Neural cell (in vitro differentiated cells): ENCODE data around the gene MXD4. TPM values are rescaled to one million over a fixed set of nuclear protein-coding genes. Genes with fewer than 3 reads are reported as not detected.

Source experiments
- H2AFZ ChIP-seq: fragments of 200-600, 300-800 bp; sonication (generic), shearing (Covaris generic); 2 replicates; pipeline ENCODE4 v1.6.0; 2014; ENCODE audit warnings: low read depth, mild to moderate bottlenecking, antibody characterized with exemption, low read length, moderate library complexity
- H3F3A ChIP-seq: fragments of 200-600 bp; shearing (Covaris generic); 2 replicates; pipeline ENCODE4 v1.6.1; 2016; ENCODE audit warnings: mild to moderate bottlenecking, moderate library complexity, mixed read lengths, antibody characterized with exemption, low read length; ENCODE audit not compliant: insufficient read depth, poor library complexity, severe bottlenecking
- H3K27ac ChIP-seq: fragments of 200-600, 300-800 bp; sonication (generic), shearing (Covaris generic); 2 replicates; pipeline ENCODE4 v1.5.1; 2014; ENCODE audit warnings: mild to moderate bottlenecking, low read length, moderate library complexity
- H3K27me3 ChIP-seq: fragments of 300-800, 200-600 bp; sonication (generic), shearing (Covaris generic); 2 replicates; pipeline ENCODE4 v1.6.0; 2014; ENCODE audit warnings: mild to moderate bottlenecking, low read depth, low read length, moderate library complexity; ENCODE audit not compliant: insufficient read depth
- H3K36me3 ChIP-seq: fragments of 300-800, 200-600 bp; sonication (generic), shearing (Covaris generic); 2 replicates; pipeline ENCODE4 v1.5.1; 2014; ENCODE audit warnings: mild to moderate bottlenecking, antibody characterized with exemption, low read length, moderate library complexity; ENCODE audit not compliant: insufficient read depth
- H3K4me2 ChIP-seq: fragments of 300-800, 200-600 bp; sonication (generic), shearing (Covaris generic); 2 replicates; pipeline ENCODE4 v1.6.0; 2014; ENCODE audit warnings: mild to moderate bottlenecking, low read length
- H3K4me3 ChIP-seq: fragments of 300-800, 200-600 bp; sonication (generic), shearing (Covaris generic); 2 replicates; pipeline ENCODE4 v1.5.1; 2014; ENCODE audit warnings: mild to moderate bottlenecking, low read length, moderate library complexity
- H3K79me2 ChIP-seq: fragments of 200-600 bp; shearing (Covaris generic); replicated peaks from 2 replicates; pipeline ENCODE4 v1.6.0; 2014; ENCODE audit warnings: mild to moderate bottlenecking, low read length, moderate library complexity; ENCODE audit not compliant: insufficient read depth
- H3K9ac ChIP-seq: fragments of 300-800, 200-600 bp; sonication (generic), shearing (Covaris generic); 2 replicates; pipeline ENCODE4 v1.6.1; 2016; ENCODE audit warnings: mild to moderate bottlenecking, low read length, mixed read lengths
- H3K9me2 ChIP-seq: fragments of 200-600 bp; shearing (Covaris generic); 2 replicates; pipeline ENCODE4 v1.6.1; 2016; ENCODE audit warnings: mild to moderate bottlenecking, low read length, mixed read lengths; ENCODE audit not compliant: insufficient read depth
- H3K9me3 ChIP-seq: fragments of 200-600, 300-800 bp; sonication (generic), shearing (Covaris generic); 2 replicates; pipeline ENCODE4 v1.6.1; 2016; ENCODE audit warnings: mild to moderate bottlenecking, mixed run types, low read length, moderate library complexity, mixed read lengths
- H4K20me1 ChIP-seq: fragments of 200-600 bp; shearing (Covaris generic); 2 replicates; pipeline ENCODE4 v1.6.1; 2016; ENCODE audit warnings: mild to moderate bottlenecking, mixed run types; ENCODE audit not compliant: insufficient read depth
- CTCF ChIP-seq: fragments of 450-650 bp; IDR thresholded peaks from 2 replicates; pipeline ENCODE4 v1.5.1; 2014; ENCODE audit warnings: antibody characterized with exemption, mild to moderate bottlenecking, moderate library complexity; ENCODE audit not compliant: poor library complexity, severe bottlenecking
- EP300 ChIP-seq: fragments of 450-650 bp; conservative IDR thresholded peaks from 2 replicates; pipeline ENCODE4 v1.6.1; 2014; ENCODE audit warnings: antibody characterized with exemption, mild to moderate bottlenecking, moderate library complexity; ENCODE audit not compliant: poor library complexity, severe bottlenecking
- EZH2 ChIP-seq: fragments of 200-600, 300-800 bp; shearing (Covaris generic), sonication (generic); IDR thresholded peaks from 2 replicates; pipeline ENCODE4 v1.6.1; 2014; ENCODE audit warnings: antibody characterized with exemption, low read length, borderline replicate concordance, mild to moderate bottlenecking; ENCODE audit not compliant: insufficient read depth, poor library complexity, severe bottlenecking
- MXI1 ChIP-seq: fragments of 450-650 bp; conservative IDR thresholded peaks from 2 replicates; pipeline ENCODE4 v1.6.1; 2014; ENCODE audit warnings: antibody characterized with exemption, mild to moderate bottlenecking; ENCODE audit not compliant: poor library complexity, severe bottlenecking
- POLR2AphosphoS5 ChIP-seq: IDR thresholded peaks from 2 replicates; pipeline ENCODE4 v1.6.1; 2012
- RAD21 ChIP-seq: fragments of 450-650 bp; conservative IDR thresholded peaks from 2 replicates; pipeline ENCODE4 v1.6.1; 2014; ENCODE audit warnings: antibody characterized with exemption, mild to moderate bottlenecking, moderate library complexity
- SMC3 ChIP-seq: fragments of 450-650 bp; conservative IDR thresholded peaks from 2 replicates; pipeline ENCODE4 v1.6.1; 2014; ENCODE audit warnings: antibody characterized with exemption, mild to moderate bottlenecking, moderate library complexity; ENCODE audit not compliant: poor library complexity
- TAF1 ChIP-seq: IDR thresholded peaks from 2 replicates; pipeline ENCODE4 v1.6.1; 2012; ENCODE audit warnings: low read depth
- polyA plus RNA-seq: library from polyadenylated mRNA; depleted of rRNA; stranded (reverse); fragments of >200 nt; gene quantifications from 2 replicates; pipeline ENCODE4 v1.2.3, GENCODE V29; 2014
- TF ChIP-seq, protein P1 (sequence below): IDR thresholded peaks from 2 replicates; pipeline ENCODE4 v1.6.1; 2012; ENCODE audit warnings: borderline replicate concordance

MXD4 gene
- polyA plus RNA-seq, 1 donor from 2014 or later, result 58.4 TPM

GRCh38 chr4:2248821-2249261, 13.1 kb downstream of the MXD4 start:
- TF ChIP-seq CTCF, result no peak
- no peak for TF ChIP-seq TAF1
- no peak for TF ChIP-seq POLR2AphosphoS5
- no peak for TF ChIP-seq SMC3
- TF ChIP-seq, protein P1, sequence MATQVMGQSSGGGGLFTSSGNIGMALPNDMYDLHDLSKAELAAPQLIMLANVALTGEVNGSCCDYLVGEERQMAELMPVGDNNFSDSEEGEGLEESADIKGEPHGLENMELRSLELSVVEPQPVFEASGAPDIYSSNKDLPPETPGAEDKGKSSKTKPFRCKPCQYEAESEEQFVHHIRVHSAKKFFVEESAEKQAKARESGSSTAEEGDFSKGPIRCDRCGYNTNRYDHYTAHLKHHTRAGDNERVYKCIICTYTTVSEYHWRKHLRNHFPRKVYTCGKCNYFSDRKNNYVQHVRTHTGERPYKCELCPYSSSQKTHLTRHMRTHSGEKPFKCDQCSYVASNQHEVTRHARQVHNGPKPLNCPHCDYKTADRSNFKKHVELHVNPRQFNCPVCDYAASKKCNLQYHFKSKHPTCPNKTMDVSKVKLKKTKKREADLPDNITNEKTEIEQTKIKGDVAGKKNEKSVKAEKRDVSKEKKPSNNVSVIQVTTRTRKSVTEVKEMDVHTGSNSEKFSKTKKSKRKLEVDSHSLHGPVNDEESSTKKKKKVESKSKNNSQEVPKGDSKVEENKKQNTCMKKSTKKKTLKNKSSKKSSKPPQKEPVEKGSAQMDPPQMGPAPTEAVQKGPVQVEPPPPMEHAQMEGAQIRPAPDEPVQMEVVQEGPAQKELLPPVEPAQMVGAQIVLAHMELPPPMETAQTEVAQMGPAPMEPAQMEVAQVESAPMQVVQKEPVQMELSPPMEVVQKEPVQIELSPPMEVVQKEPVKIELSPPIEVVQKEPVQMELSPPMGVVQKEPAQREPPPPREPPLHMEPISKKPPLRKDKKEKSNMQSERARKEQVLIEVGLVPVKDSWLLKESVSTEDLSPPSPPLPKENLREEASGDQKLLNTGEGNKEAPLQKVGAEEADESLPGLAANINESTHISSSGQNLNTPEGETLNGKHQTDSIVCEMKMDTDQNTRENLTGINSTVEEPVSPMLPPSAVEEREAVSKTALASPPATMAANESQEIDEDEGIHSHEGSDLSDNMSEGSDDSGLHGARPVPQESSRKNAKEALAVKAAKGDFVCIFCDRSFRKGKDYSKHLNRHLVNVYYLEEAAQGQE, result no peak
- TF ChIP-seq RAD21, result no peak
- no peak for TF ChIP-seq EZH2
- TF ChIP-seq EP300, result no peak
- no peak for TF ChIP-seq MXI1
- H4K20me1 ChIP-seq, result no peaks in the 10 kb centered on the region
- no peak overlapping the region for H3K9ac ChIP-seq
- no peak overlapping the region for H3K27ac ChIP-seq
- no peaks in the 10 kb centered on the region for H3F3A ChIP-seq
- no peak overlapping the region for H3K4me3 ChIP-seq
- H3K27me3 ChIP-seq, result no peaks in the 10 kb centered on the region
- no peaks in the 10 kb centered on the region for H3K9me2 ChIP-seq
- no peaks in the 10 kb centered on the region for H3K9me3 ChIP-seq
- H3K4me2 ChIP-seq, result no peak overlapping the region
- H2AFZ ChIP-seq, result no peak overlapping the region
- no peaks in the 10 kb centered on the region for H3K79me2 ChIP-seq
- H3K36me3 ChIP-seq, result no peaks in the 10 kb centered on the region

DNA sequence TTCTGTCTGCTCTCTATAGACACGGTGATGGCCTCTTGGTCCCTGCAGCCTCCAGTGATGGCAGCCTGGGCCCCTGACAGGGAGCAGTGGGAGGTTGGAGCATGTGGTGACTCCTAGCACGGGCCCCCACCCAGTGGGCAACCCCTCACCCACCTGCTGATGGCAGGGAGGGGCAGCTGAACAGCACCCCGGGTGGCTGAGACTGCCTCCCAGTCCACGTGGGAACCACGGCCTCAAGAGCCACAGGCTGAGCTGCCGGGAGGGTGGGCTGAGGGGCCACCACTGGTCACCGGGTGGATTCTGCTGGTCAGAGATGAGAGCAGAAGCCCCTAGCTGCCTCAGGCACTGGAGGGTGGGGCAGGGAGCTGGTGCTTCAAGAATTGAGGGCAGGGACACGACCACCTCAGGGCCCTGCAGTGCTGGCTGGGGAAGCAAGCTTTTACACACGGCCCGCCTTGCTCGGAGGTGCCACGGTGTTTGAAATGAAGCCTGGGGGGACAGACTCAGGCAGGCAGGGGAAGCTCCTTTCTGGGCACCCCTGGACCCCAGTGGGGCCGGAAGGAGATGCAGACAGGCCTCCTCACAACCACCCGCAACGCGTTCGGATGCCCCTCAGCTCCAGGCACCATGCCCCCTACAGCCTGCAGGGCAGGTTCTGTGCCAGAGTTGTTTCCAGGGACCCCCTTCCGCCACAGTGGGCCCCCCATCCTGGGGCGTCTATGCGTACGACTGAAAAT, 13.7 kb downstream of the MXD4 start:
- H3K27ac ChIP-seq, result no peak overlapping the region
- no peaks in the 10 kb centered on the region for H3K27me3 ChIP-seq
- no peak overlapping the region for H3K4me2 ChIP-seq
- H3K36me3 ChIP-seq, result no peaks in the 10 kb centered on the region
- H2AFZ ChIP-seq, result no peak overlapping the region
- no peaks in the 10 kb centered on the region for H3K79me2 ChIP-seq
- H3K4me3 ChIP-seq, result no peak overlapping the region
- TF ChIP-seq TAF1, result no peak
- no peak for TF ChIP-seq CTCF
- no peak for TF ChIP-seq SMC3
- no peak for TF ChIP-seq RAD21
- TF ChIP-seq, protein P1, result no peak
- TF ChIP-seq POLR2AphosphoS5, result no peak
- no peak for TF ChIP-seq MXI1
- TF ChIP-seq EZH2, result no peak
- no peak for TF ChIP-seq EP300
- no peaks in the 10 kb centered on the region for H3K9me3 ChIP-seq
- H3K9ac ChIP-seq, result no peak overlapping the region
- H3F3A ChIP-seq, result no peaks in the 10 kb centered on the region
- H3K9me2 ChIP-seq, result no peaks in the 10 kb centered on the region
- H4K20me1 ChIP-seq, result no peaks in the 10 kb centered on the region
